Vagina (tissue), 2 donors: Measurements from ENCODE around the gene C10orf120.

Source experiments
- POLR2A ChIP-seq, 2 donors: fragments of 450-650 bp; IDR thresholded peaks; one replicate each; pipeline ENCODE4 v1.6.1; 2017; ENCODE audit warnings: antibody characterized with exemption in 2 of 2, mild to moderate bottlenecking in 2 of 2, moderate library complexity in 2 of 2
- POLR2AphosphoS5 ChIP-seq, 2 donors: sonication (generic); formaldehyde crosslinking; IDR thresholded peaks; one replicate each; pipeline ENCODE4 v1.9.0; 2017; ENCODE audit warnings: antibody characterized with exemption in 2 of 2, mild to moderate bottlenecking in 2 of 2, low read depth in 1 of 2; ENCODE audit not compliant: insufficient read depth in 1 of 2
- TF ChIP-seq, protein P1 (sequence below), 3 experiments: fragments of 450-650 bp in 2 of 3; fragments of 200-600 bp in 1 of 3; sonication (generic) in 1 of 3; IDR thresholded peaks; one replicate each; pipeline ENCODE4 v1.5.1; 2017 to 2019; ENCODE audit warnings: antibody characterized with exemption in 3 of 3, mild to moderate bottlenecking in 2 of 3, moderate library complexity in 2 of 3

DNA sequence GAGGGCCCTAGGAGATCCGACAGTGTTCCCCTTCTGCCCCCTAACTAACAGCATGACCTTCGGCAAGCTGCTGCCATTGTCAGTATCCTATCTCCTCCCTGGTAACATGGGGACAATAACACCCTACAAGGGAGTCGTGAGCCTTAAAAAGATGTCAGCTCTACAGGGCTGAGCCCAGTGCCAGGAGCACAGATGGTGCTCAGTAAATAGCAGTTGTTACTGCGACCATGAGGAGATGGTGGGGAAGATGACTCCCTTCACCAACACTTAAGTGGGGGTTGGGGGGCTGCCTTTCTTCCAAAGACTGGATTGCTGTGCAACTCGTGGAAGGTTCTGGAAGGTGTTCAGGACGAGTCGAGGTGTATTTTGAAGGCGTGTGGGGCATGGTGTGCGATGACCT lies 29.5 kb upstream of the C10orf120 start:
- TF ChIP-seq, protein P1, sequence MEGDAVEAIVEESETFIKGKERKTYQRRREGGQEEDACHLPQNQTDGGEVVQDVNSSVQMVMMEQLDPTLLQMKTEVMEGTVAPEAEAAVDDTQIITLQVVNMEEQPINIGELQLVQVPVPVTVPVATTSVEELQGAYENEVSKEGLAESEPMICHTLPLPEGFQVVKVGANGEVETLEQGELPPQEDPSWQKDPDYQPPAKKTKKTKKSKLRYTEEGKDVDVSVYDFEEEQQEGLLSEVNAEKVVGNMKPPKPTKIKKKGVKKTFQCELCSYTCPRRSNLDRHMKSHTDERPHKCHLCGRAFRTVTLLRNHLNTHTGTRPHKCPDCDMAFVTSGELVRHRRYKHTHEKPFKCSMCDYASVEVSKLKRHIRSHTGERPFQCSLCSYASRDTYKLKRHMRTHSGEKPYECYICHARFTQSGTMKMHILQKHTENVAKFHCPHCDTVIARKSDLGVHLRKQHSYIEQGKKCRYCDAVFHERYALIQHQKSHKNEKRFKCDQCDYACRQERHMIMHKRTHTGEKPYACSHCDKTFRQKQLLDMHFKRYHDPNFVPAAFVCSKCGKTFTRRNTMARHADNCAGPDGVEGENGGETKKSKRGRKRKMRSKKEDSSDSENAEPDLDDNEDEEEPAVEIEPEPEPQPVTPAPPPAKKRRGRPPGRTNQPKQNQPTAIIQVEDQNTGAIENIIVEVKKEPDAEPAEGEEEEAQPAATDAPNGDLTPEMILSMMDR (IDR thresholded peaks at IDR 0.05) = no peak
- no peak for TF ChIP-seq POLR2AphosphoS5 (IDR thresholded peaks at IDR 0.05; ENCODE audit: insufficient read depth in 1 of 2, low read depth in 1 of 2)
- no peak for TF ChIP-seq POLR2A (IDR thresholded peaks at IDR 0.05)
